ENCODE data around the gene INAFM1.

DNA sequence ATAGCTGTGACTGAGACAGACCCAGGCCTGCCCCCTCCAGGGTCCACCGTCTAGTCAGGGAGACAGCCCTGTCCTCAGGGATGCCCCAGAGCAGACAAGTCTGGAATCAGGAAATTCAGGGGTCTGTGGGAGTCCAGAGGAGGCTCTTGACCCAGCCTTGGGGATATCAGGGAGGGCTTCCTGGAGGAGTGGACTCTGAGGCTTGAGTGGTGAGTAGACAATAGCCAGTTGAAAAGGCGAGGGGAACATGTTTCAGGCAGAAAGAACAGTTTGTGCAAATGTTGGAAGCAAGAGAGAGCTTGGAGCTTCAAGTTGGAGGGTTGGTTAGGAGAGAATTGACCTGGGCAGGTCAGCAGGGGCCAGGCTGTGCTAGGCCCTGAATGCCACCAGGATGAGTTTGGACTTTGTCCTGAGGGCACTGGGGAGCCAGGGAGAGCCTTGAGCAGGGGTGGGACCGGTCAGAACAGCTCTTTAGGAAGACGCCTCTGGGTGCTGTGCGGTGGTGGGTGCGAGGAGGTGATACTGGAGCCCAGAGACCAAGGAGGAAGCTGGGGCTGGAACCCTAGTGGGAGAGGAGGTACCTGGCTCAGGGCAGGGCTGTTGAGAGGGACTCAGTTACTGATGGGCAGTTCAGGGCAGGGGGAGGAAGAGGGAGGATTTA is 15.7 kb upstream of the INAFM1 start:
- TF ChIP-seq JUND (IDR thresholded peaks at IDR 0.05) (no peak), POLR2AphosphoS5 (IDR thresholded peaks at IDR 0.05; ENCODE audit: low read depth, low read length) (no peak), TCF12 (IDR thresholded peaks at IDR 0.05) (no peak), RAD21 (IDR thresholded peaks at IDR 0.05; ENCODE audit: low read length) (no peak), TAF1 (IDR thresholded peaks at IDR 0.05; ENCODE audit: borderline replicate concordance, low read depth, low read length) (no peak)
- TF ChIP-seq, protein P1, sequence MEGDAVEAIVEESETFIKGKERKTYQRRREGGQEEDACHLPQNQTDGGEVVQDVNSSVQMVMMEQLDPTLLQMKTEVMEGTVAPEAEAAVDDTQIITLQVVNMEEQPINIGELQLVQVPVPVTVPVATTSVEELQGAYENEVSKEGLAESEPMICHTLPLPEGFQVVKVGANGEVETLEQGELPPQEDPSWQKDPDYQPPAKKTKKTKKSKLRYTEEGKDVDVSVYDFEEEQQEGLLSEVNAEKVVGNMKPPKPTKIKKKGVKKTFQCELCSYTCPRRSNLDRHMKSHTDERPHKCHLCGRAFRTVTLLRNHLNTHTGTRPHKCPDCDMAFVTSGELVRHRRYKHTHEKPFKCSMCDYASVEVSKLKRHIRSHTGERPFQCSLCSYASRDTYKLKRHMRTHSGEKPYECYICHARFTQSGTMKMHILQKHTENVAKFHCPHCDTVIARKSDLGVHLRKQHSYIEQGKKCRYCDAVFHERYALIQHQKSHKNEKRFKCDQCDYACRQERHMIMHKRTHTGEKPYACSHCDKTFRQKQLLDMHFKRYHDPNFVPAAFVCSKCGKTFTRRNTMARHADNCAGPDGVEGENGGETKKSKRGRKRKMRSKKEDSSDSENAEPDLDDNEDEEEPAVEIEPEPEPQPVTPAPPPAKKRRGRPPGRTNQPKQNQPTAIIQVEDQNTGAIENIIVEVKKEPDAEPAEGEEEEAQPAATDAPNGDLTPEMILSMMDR (IDR thresholded peaks at IDR 0.05): no peak
- TF ChIP-seq, protein P2, sequence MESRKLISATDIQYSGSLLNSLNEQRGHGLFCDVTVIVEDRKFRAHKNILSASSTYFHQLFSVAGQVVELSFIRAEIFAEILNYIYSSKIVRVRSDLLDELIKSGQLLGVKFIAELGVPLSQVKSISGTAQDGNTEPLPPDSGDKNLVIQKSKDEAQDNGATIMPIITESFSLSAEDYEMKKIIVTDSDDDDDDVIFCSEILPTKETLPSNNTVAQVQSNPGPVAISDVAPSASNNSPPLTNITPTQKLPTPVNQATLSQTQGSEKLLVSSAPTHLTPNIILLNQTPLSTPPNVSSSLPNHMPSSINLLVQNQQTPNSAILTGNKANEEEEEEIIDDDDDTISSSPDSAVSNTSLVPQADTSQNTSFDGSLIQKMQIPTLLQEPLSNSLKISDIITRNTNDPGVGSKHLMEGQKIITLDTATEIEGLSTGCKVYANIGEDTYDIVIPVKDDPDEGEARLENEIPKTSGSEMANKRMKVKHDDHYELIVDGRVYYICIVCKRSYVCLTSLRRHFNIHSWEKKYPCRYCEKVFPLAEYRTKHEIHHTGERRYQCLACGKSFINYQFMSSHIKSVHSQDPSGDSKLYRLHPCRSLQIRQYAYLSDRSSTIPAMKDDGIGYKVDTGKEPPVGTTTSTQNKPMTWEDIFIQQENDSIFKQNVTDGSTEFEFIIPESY (IDR thresholded peaks at IDR 0.05; ENCODE audit: borderline replicate concordance, low read depth): no peak
- TF ChIP-seq, protein P3, sequence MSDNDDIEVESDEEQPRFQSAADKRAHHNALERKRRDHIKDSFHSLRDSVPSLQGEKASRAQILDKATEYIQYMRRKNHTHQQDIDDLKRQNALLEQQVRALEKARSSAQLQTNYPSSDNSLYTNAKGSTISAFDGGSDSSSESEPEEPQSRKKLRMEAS (IDR thresholded peaks at IDR 0.05; ENCODE audit: low read depth): no peak
